Gastroesophageal sphincter (tissue), 3 donors: ENCODE measurements around the gene USP47.

Experiments used
- CTCF ChIP-seq, 4 experiments: fragments of 200-600 bp in 2 of 4; fragments of 450-650 bp in 2 of 4; sonication (generic) in 1 of 4; IDR thresholded peaks; one replicate each; pipeline ENCODE4 v1.5.1; 2017 to 2019; ENCODE audit warnings: antibody characterized with exemption in 4 of 4, mild to moderate bottlenecking in 2 of 4, moderate library complexity in 2 of 4
- POLR2A ChIP-seq, 2 donors: fragments of 450-650 bp; IDR thresholded peaks; one replicate each; pipeline ENCODE4 v1.6.1; 2017; ENCODE audit warnings: antibody characterized with exemption in 2 of 2, mild to moderate bottlenecking in 2 of 2, moderate library complexity in 1 of 2
- POLR2AphosphoS5 ChIP-seq: sonication (generic); formaldehyde crosslinking; IDR thresholded peaks from one replicate; pipeline ENCODE4 v1.6.1; 2017; ENCODE audit warnings: antibody characterized with exemption

GRCh38 chr11:11988681-11989261 lies 147.0 kb downstream of the USP47 start:
- TF ChIP-seq CTCF (IDR thresholded peaks at IDR 0.05) (peak in 1 of 4 experiments; percentile 18), POLR2A (IDR thresholded peaks at IDR 0.05) (no peak), POLR2AphosphoS5 (no peak)
